Epithelial cell of proximal tubule (primary cell): ENCODE data around the gene SNX8. TPM values are rescaled to one million over a fixed set of nuclear protein-coding genes. Genes with fewer than 3 reads are reported as not detected.

ENCODE experiments used
- DNase-seq: peaks from one replicate; pipeline ENCODE4 v3.0.0-alpha.2; 2011; ENCODE audit warnings: low read depth
- H3K4me3 ChIP-seq: 2 replicates; pipeline ENCODE4 v1.5.1; 2011; ENCODE audit warnings: low read depth, mild to moderate bottlenecking, low read length
- CTCF ChIP-seq: conservative IDR thresholded peaks from 2 replicates; pipeline ENCODE4 v1.5.1; 2012; ENCODE audit warnings: low read depth, mild to moderate bottlenecking, low read length
- total RNA-seq: library from RNA; depleted of rRNA; stranded (reverse); fragments of >200 nt; gene quantifications from 2 replicates; pipeline ENCODE4 v1.2.3, GENCODE V29; 2015

Gene SNX8
- total RNA-seq, 1 donor from 2014 or later, result 9.0 TPM

- H3K4me3 ChIP-seq, result no peak overlapping the region
- TF ChIP-seq CTCF, result no peak
- no peak for DNase-seq
These were observed 34.3 kb downstream of the SNX8 start for GRCh38 chr7:2279896-2280295.

GRCh38 chr7:2278026-2278425 lies 36.2 kb downstream of the SNX8 start:
- no peak overlapping the region for H3K4me3 ChIP-seq
- DNase-seq, result no peak
- no peak for TF ChIP-seq CTCF

GRCh38 chr7:2276107-2276506 lies 38.1 kb downstream of the SNX8 start:
- DNase-seq, result no peak
- no peak overlapping the region for H3K4me3 ChIP-seq
- TF ChIP-seq CTCF, result no peak

GRCh38 chr7:2275101-2275500 lies 39.1 kb downstream of the SNX8 start:
- DNase-seq, result no peak
- no peak for TF ChIP-seq CTCF
- H3K4me3 ChIP-seq, result no peak overlapping the region

GRCh38 chr7:2274666-2275065 lies 39.6 kb downstream of the SNX8 start:
- no peak for DNase-seq
- H3K4me3 ChIP-seq, result no peak overlapping the region
- no peak for TF ChIP-seq CTCF

GRCh38 chr7:2273866-2274265 lies 40.4 kb downstream of the SNX8 start:
- no peak overlapping the region for H3K4me3 ChIP-seq
- no peak for DNase-seq
- TF ChIP-seq CTCF, result no peak

GRCh38 chr7:2272031-2272430 lies 42.2 kb downstream of the SNX8 start:
- DNase-seq, result no peak
- H3K4me3 ChIP-seq, result no peak overlapping the region
- no peak for TF ChIP-seq CTCF
